SK-N-SH treated with all-trans-retinoic acid at 6 μM for 48 hours (cell line): ENCODE results near the gene ULK1.

Source experiments
- ATAC-seq: fragments of 200-7000 bp; cut with Tn5 transposase; 3 replicates; pipeline ENCODE4 v1.9.1; 2020; ENCODE audit warnings: mild to moderate bottlenecking, moderate library complexity
- ARNTL ChIP-seq: fragments of 450-650 bp; formaldehyde crosslinking; IDR thresholded peaks from 2 replicates; pipeline ENCODE4 v1.5.0; 2020; ENCODE audit warnings: low read depth, mild to moderate bottlenecking, moderate library complexity, borderline replicate concordance
- BACH2 ChIP-seq: fragments of 250-450 bp; sonication (Bioruptor Pico); IDR thresholded peaks from 2 replicates; pipeline ENCODE4 v1.9.0; 2021; ENCODE audit warnings: mild to moderate bottlenecking, borderline replicate concordance
- CREB5 ChIP-seq: fragments of 250-450 bp; sonication (Bioruptor Pico); IDR thresholded peaks from 2 replicates; pipeline ENCODE4 v1.5.1; 2020; ENCODE audit warnings: low read depth, mild to moderate bottlenecking, moderate library complexity
- CSDC2 ChIP-seq: fragments of 250-450 bp; sonication (Bioruptor Pico); IDR thresholded peaks from 2 replicates; pipeline ENCODE4 v1.5.0; 2020; ENCODE audit warnings: mild to moderate bottlenecking, moderate library complexity
- CSRNP3 ChIP-seq: fragments of 250-450 bp; sonication (Bioruptor Pico); IDR thresholded peaks from 2 replicates; pipeline ENCODE4 v1.5.1; 2021; ENCODE audit warnings: mild to moderate bottlenecking, moderate library complexity
- ESRRG ChIP-seq: fragments of 250-450 bp; sonication (Bioruptor Pico); IDR thresholded peaks from 2 replicates; pipeline ENCODE4 v1.6.1; 2021; ENCODE audit warnings: mild to moderate bottlenecking
- GLIS3 ChIP-seq: fragments of 250-450 bp; sonication (Bioruptor Pico); IDR thresholded peaks from 2 replicates; pipeline ENCODE4 v1.5.0; 2020; ENCODE audit warnings: mild to moderate bottlenecking, moderate library complexity
- ISL1 ChIP-seq: fragments of 250-450 bp; sonication (Bioruptor Pico); IDR thresholded peaks from 2 replicates; pipeline ENCODE4 v2.1.2; 2022; ENCODE audit warnings: mild to moderate bottlenecking, moderate library complexity
- OSR1 ChIP-seq: fragments of 250-450 bp; sonication (Bioruptor Pico); IDR thresholded peaks from 2 replicates; pipeline ENCODE4 v1.8.0; 2022; ENCODE audit warnings: moderate library complexity, mild to moderate bottlenecking, inconsistent platforms
- PATZ1 ChIP-seq: fragments of 250-450 bp; sonication (Bioruptor Pico); IDR thresholded peaks from 2 replicates; pipeline ENCODE4 v1.8.0; 2020; ENCODE audit warnings: mild to moderate bottlenecking, moderate library complexity, borderline replicate concordance
- POU6F1 ChIP-seq: fragments of 250-450 bp; sonication (Bioruptor Pico); IDR thresholded peaks from 2 replicates; pipeline ENCODE4 v1.8.0; 2021; ENCODE audit warnings: low read depth, mild to moderate bottlenecking, moderate library complexity, borderline replicate concordance
- PPARA ChIP-seq: fragments of 250-450 bp; sonication (Bioruptor Pico); IDR thresholded peaks from 2 replicates; pipeline ENCODE4 v1.5.0; 2020; ENCODE audit warnings: mild to moderate bottlenecking, borderline replicate concordance
- RARB ChIP-seq: fragments of 250-450 bp; sonication (Bioruptor Pico); IDR thresholded peaks from 2 replicates; pipeline ENCODE4 v1.8.0; 2021; ENCODE audit warnings: mild to moderate bottlenecking, moderate library complexity
- SNAI2 ChIP-seq: fragments of 250-450 bp; sonication (Bioruptor Pico); IDR thresholded peaks from 2 replicates; pipeline ENCODE4 v1.5.0; 2020; ENCODE audit warnings: mild to moderate bottlenecking, moderate library complexity
- TOX ChIP-seq: fragments of 250-450 bp; sonication (Bioruptor Pico); IDR thresholded peaks from 2 replicates; pipeline ENCODE4 v1.8.0; 2021; ENCODE audit warnings: mild to moderate bottlenecking, moderate library complexity, borderline replicate concordance
- TSHZ2 ChIP-seq: fragments of 250-450 bp; sonication (Bioruptor Pico); IDR thresholded peaks from 2 replicates; pipeline ENCODE4 v1.5.0; 2020; ENCODE audit warnings: mild to moderate bottlenecking, moderate library complexity
- ZC3H10 ChIP-seq: fragments of 250-450 bp; sonication (Bioruptor Pico); IDR thresholded peaks from 2 replicates; pipeline ENCODE4 v1.5.1; 2021; ENCODE audit warnings: mild to moderate bottlenecking, moderate library complexity
- ZFP3 ChIP-seq: fragments of 250-450 bp; sonication (Bioruptor Pico); IDR thresholded peaks from 2 replicates; pipeline ENCODE4 v1.5.0; 2020; ENCODE audit warnings: mild to moderate bottlenecking, moderate library complexity
- ZFP30 ChIP-seq: fragments of 450-650 bp; formaldehyde crosslinking; IDR thresholded peaks from 2 replicates; pipeline ENCODE4 v1.5.0; 2022; ENCODE audit warnings: mild to moderate bottlenecking, moderate library complexity
- ZNF565 ChIP-seq: fragments of 450-650 bp; formaldehyde crosslinking; conservative IDR thresholded peaks from 2 replicates; pipeline ENCODE4 v1.5.0; 2020; ENCODE audit warnings: low read depth, mild to moderate bottlenecking, moderate library complexity
- ZNF70 ChIP-seq: fragments of 450-650 bp; formaldehyde crosslinking; IDR thresholded peaks from 2 replicates; pipeline ENCODE4 v1.5.0; 2020; ENCODE audit warnings: mild to moderate bottlenecking, moderate library complexity
- ZNF8 ChIP-seq: fragments of 450-650 bp; formaldehyde crosslinking; IDR thresholded peaks from 2 replicates; pipeline ENCODE4 v1.5.0; 2020; ENCODE audit warnings: mild to moderate bottlenecking, moderate library complexity

Gene ULK1

GRCh38 chr12:131933387-131933786, 39.0 kb downstream of the ULK1 start:
- ATAC-seq: no peak

GRCh38 chr12:131934535-131934934, 40.1 kb downstream of the ULK1 start:
- no peak for ATAC-seq
- no peak for TF ChIP-seq POU6F1 (CRISPR knock-in tag)
- TF ChIP-seq ZNF565: no peak
- TF ChIP-seq ZNF8: no peak
- TF ChIP-seq BACH2 (CRISPR knock-in tag): no peak
- no peak for TF ChIP-seq PATZ1

More at GRCh38 chr12:131933387-131933786, 39.0 kb downstream of the ULK1 start:
- TF ChIP-seq TSHZ2 (CRISPR knock-in tag): no peak
- TF ChIP-seq TOX: no peak
- no peak for TF ChIP-seq ZC3H10 (CRISPR knock-in tag)
- TF ChIP-seq ARNTL (CRISPR knock-in tag): no peak
- no peak for TF ChIP-seq ZFP30 (CRISPR knock-in tag)
- no peak for TF ChIP-seq OSR1 (CRISPR knock-in tag)
- TF ChIP-seq SNAI2 (CRISPR knock-in tag): no peak
- no peak for TF ChIP-seq BACH2 (CRISPR knock-in tag)
- no peak for TF ChIP-seq ESRRG
- no peak for TF ChIP-seq PPARA (CRISPR knock-in tag)
- TF ChIP-seq RARB: no peak
- no peak for TF ChIP-seq POU6F1 (CRISPR knock-in tag)
- TF ChIP-seq ZFP3: no peak
- TF ChIP-seq CREB5 (CRISPR knock-in tag): no peak
- no peak for TF ChIP-seq CSDC2 (CRISPR knock-in tag)
- TF ChIP-seq ZNF70 (CRISPR knock-in tag): no peak
- no peak for TF ChIP-seq ISL1 (CRISPR knock-in tag)
- no peak for TF ChIP-seq PATZ1
- no peak for TF ChIP-seq GLIS3 (CRISPR knock-in tag)

GRCh38 chr12:131938082-131938481, 43.7 kb downstream of the ULK1 start:
- no peak for ATAC-seq
- no peak for TF ChIP-seq CSRNP3 (CRISPR knock-in tag)
- no peak for TF ChIP-seq RARB
- no peak for TF ChIP-seq ZNF70 (CRISPR knock-in tag)
- TF ChIP-seq POU6F1 (CRISPR knock-in tag): no peak
- TF ChIP-seq TSHZ2 (CRISPR knock-in tag): no peak
- TF ChIP-seq OSR1 (CRISPR knock-in tag): no peak
